Measurements from ENCODE around the gene GPR17.

DNA sequence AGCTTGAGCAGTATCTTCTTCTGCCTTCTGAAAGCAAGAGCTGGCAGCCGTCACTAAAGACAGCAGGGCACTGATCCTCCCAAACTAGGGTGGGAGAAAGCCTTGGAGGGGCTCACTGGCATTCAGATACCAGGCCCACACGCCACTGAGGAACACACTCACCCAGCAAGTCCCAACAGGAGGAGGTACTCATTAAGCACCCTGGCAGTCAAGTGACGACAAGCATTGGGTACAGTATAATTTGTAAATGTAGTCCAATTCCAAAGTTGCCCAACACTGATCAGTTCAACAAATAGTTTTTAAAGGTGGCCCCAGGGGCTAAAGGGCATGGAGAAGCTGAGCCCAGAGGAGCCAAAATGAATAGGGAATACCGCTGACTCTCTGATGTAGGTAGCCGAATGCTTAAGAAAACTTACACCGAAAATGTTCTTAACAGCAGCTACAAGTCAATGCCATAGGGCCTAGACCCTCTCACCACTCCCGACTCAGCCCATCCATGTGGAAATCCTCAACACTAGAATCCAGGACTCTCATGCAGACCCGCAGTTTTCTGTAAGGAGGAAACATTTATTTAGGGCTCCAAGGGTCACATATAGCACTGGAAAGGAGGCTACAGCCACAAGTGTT is 19.4 kb downstream of the GPR17 start:
- TF ChIP-seq, protein P1, sequence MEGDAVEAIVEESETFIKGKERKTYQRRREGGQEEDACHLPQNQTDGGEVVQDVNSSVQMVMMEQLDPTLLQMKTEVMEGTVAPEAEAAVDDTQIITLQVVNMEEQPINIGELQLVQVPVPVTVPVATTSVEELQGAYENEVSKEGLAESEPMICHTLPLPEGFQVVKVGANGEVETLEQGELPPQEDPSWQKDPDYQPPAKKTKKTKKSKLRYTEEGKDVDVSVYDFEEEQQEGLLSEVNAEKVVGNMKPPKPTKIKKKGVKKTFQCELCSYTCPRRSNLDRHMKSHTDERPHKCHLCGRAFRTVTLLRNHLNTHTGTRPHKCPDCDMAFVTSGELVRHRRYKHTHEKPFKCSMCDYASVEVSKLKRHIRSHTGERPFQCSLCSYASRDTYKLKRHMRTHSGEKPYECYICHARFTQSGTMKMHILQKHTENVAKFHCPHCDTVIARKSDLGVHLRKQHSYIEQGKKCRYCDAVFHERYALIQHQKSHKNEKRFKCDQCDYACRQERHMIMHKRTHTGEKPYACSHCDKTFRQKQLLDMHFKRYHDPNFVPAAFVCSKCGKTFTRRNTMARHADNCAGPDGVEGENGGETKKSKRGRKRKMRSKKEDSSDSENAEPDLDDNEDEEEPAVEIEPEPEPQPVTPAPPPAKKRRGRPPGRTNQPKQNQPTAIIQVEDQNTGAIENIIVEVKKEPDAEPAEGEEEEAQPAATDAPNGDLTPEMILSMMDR (conservative IDR thresholded peaks at IDR 0.05; ENCODE audit: low read length) = no peak
- no peak for TF ChIP-seq EZH2phosphoT487 (IDR thresholded peaks at IDR 0.05; ENCODE audit: borderline replicate concordance, low read depth, low read length)

Data from OCI-LY7 (cell line).